ENCODE measurements around the gene TENM3. TPM values are rescaled to one million over a fixed set of nuclear protein-coding genes. Genes with fewer than 3 reads are reported as not detected.
"Not testable (repeated sequence)": the region's sequence is repeated elsewhere in the genome, so short reads cannot be mapped to it uniquely, and the experiment has no call there.

TENM3 gene
- total and polyA plus RNA-seq, 12 donors = 2.6 to 54.4 (median 42.8) TPM

DNA sequence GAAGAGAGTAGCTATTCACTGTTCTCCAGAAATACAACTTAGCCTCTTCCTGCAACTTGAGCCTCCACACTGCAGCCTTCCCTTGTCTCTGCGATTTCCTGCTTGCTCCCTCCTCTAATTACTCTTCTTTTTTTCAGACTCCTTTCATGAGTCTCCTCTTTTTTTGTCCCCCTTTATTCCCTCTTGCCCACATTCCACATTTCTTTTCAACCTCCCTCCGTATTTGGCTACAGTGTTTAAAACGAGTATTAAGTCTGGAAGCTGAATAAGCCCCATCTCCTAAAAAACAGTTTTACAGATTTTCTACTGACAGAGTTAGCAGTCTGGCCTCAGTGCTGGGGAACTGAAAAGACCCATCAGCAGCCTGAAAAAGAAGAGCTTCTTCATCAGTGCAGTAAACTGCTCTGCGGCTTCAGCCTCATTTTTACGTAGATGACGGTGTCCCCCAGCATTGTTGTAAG is 141.5 kb downstream of the TENM3 start:
- intact Hi-C loops (cut with DNase I) = no loop called here
- Histone ChIP-seq H3K4me3 (no peak overlapping the region), H3K9me3 (replicated peaks in 1 of 3) (no peaks in the 10 kb centered on the region), H3K27ac (no peak overlapping the region), H3K27me3 (no peaks in the 10 kb centered on the region), H3K4me1 (replicated peaks in 1 of 2) (peaks cover 0 to 6% of the 10 kb centered on the region in 2 donors), H3K36me3 (replicated peaks in 1 of 2) (no peaks in the 10 kb centered on the region)
- TF ChIP-seq POLR2A (IDR thresholded peaks at IDR 0.05) = no peak
- no peak for TF ChIP-seq CTCF (IDR thresholded peaks at IDR 0.05)
- no peak for DNase-seq
- WGBS, 4 donors = 63 to 68% (median 67%) methylated on average over 6 of the region's 6 CpGs

GRCh38 chr4:182385897-182386296 is 142.7 kb downstream of the TENM3 start:
- 78 to 84% (median 81%) methylated on average over 2 of the region's 2 CpGs for WGBS, 4 donors
- H3K27me3 ChIP-seq = no peaks in the 10 kb centered on the region
- intact Hi-C loops (cut with DNase I) = no loop called here
- no peaks in the 10 kb centered on the region for H3K4me1 ChIP-seq (replicated peaks in 1 of 2)
- no peak overlapping the region for H3K4me3 ChIP-seq
- H3K27ac ChIP-seq = no peak overlapping the region
- DNase-seq = no peak
- no peak for TF ChIP-seq POLR2A (IDR thresholded peaks at IDR 0.05)
- TF ChIP-seq CTCF (IDR thresholded peaks at IDR 0.05) = no peak
- no peaks in the 10 kb centered on the region for H3K36me3 ChIP-seq (replicated peaks in 1 of 2)
- H3K9me3 ChIP-seq (replicated peaks in 1 of 3) = no peaks in the 10 kb centered on the region

GRCh38 chr4:182386576-182386975 is 143.4 kb downstream of the TENM3 start:
- 90 to 98% (median 96%) methylated on average over 4 to 35 of the region's 35 CpGs for WGBS, 4 donors
- H3K27me3 ChIP-seq; H3K27ac ChIP-seq; H3K36me3 ChIP-seq (replicated peaks in 1 of 2); H3K9me3 ChIP-seq (replicated peaks in 1 of 3); DNase-seq; H3K4me3 ChIP-seq; intact Hi-C loops (cut with DNase I); H3K4me1 ChIP-seq (replicated peaks in 1 of 2): not testable (repeated sequence)

DNA sequence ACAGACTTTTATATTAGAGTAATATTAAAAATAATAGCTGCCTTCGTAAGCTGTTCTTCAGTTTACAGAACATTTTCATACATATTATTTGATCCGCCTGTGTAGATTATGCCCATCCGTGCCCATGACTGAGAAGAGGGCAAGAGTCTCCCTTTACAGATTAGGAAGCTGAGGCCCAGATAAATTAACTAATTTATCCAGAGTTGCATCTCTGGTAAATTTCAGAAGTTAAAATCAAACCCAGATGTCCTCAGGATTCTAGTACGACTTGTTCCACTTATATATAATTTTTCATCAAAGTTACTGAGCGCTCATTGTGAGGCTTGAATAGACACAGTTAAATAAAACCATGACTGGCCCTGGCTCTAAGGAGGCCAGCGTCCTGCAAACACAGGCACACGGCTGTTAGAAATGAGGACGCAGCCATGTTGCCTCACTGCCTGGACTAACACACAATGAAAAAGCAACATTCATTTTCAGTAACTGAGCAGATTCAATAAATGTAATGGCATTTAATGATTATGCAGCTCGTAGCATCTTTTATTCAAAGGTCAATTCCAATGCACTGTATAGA is 148.0 kb downstream of the TENM3 start:
- intact Hi-C loops (cut with DNase I) = no loop called here
- Histone ChIP-seq H3K27me3 (no peaks in the 10 kb centered on the region), H3K36me3 (replicated peaks in 1 of 2) (no peaks in the 10 kb centered on the region), H3K4me1 (replicated peaks in 1 of 2) (no peaks in the 10 kb centered on the region), H3K9me3 (replicated peaks in 1 of 3) (no peaks in the 10 kb centered on the region), H3K27ac (no peak overlapping the region), H3K4me3 (no peak overlapping the region)
- TF ChIP-seq CTCF (IDR thresholded peaks at IDR 0.05) (no peak), POLR2A (IDR thresholded peaks at IDR 0.05) (no peak)
- no peak for DNase-seq
- WGBS, 4 donors = 91 to 93% (median 92%) methylated on average over 9 of the region's 9 CpGs

GRCh38 chr4:182394181-182394580 is 151.0 kb downstream of the TENM3 start:
- no peak overlapping the region for H3K27ac ChIP-seq
- no peaks in the 10 kb centered on the region for H3K36me3 ChIP-seq (replicated peaks in 1 of 2)
- no peaks in the 10 kb centered on the region for H3K27me3 ChIP-seq
- TF ChIP-seq POLR2A (IDR thresholded peaks at IDR 0.05) = no peak
- TF ChIP-seq CTCF (IDR thresholded peaks at IDR 0.05) = no peak
- 92 to 97% (median 96%) methylated on average over 3 of the region's 3 CpGs for WGBS, 4 donors
- DNase-seq = no peak
- H3K9me3 ChIP-seq (replicated peaks in 1 of 3) = no peaks in the 10 kb centered on the region
- intact Hi-C loops (cut with DNase I) = no loop called here
- H3K4me3 ChIP-seq = no peak overlapping the region
- H3K4me1 ChIP-seq (replicated peaks in 1 of 2) = no peaks in the 10 kb centered on the region

All from adrenal gland (tissue), 12 donors.